ENCODE results near the gene UQCRH. TPM values are rescaled to one million over a fixed set of nuclear protein-coding genes. Genes with fewer than 3 reads are reported as not detected.

Gene UQCRH
- total RNA-seq, 4 donors from 2014 or later: 230 to 300 (median 262) TPM

DNA sequence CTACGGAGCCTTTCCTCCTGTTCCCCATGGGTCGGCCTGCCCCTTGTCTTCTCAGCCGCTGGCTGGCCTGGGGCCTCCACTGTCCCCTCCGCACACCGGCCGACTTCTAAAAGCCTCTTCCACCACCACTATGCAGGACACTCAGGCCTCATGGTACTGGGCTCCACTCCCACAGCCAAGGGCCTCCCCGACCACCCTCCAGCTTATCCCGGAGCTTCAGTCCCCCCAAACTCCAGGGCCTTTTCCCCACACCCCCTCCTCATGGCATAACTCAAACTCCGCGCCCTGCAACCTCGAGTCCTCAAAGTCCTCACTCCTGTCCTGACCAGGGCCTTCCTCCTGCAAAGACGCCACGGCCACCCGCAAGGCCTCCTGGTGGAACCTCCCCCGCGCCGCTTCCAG, 2.1 kb upstream of the UQCRH start:
- peak overlapping the region; percentile 78 to 92 (median 80) for H3K4me3 ChIP-seq
- TF ChIP-seq POLR2A (IDR thresholded peaks at IDR 0.05): no peak
- DNase-seq: peak in 1 of 3 donors; percentile 52
- H3K27ac ChIP-seq: peak overlapping the region; percentile 89 to 94 (median 94)
- peaks cover 0 to 15% (median 0%) of the 10 kb centered on the region in 3 donors for H3K36me3 ChIP-seq
- H3K4me1 ChIP-seq: peaks cover 0 to 36% (median 4%) of the 10 kb centered on the region in 4 donors
- H3K9me3 ChIP-seq: no peaks in the 10 kb centered on the region
- H3K27me3 ChIP-seq: no peaks in the 10 kb centered on the region

DNA sequence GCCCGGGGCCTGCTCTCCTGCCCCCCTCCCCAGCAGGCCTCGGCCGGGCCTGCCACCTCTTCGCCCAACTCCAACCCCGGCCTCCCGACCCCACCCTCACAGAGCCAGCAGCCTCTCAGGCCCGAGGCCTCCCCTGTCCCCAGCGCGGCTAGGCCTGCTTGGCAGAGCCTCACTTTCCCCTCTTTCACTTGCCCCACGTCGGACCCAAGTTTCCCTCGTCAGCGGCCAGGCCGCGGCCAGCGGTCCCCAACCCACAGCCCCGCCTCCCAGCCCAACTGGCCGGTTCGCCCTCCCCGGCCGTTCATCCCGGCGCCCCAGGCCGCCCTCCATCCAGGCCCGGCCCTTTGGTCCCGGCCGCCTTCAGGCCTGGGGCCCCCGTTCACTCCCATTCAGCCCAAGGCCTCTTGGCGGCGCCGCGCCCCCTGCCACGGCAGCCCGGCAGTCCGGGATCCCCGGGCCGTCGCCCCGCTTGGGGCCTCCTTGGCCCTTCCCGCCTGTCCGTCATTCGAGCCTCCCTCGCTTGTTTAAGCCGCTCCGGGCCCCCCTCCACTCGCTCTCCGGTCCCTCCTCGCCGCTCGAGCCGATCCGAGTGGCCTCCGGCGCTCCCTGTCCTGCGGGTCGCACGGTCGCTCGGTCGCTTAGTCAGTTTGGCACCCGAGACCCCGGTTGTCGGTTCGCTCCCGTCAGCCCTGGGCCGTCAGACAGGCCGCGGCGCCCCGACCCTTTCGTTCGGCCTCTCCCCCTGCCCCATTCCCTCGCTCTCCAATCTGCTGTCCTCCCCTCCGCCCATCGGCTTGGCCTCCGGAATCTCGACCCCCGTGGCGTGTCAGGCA, 1.5 kb upstream of the UQCRH start:
- peak overlapping the region; percentile 78 to 92 (median 80) for H3K4me3 ChIP-seq
- peaks cover 0 to 14% (median 0%) of the 10 kb centered on the region in 3 donors for H3K36me3 ChIP-seq
- peaks cover 0 to 42% (median 4%) of the 10 kb centered on the region in 4 donors for H3K4me1 ChIP-seq
- H3K27me3 ChIP-seq: no peaks in the 10 kb centered on the region
- H3K9me3 ChIP-seq: no peaks in the 10 kb centered on the region
- H3K27ac ChIP-seq: peak overlapping the region; percentile 89 to 94 (median 94)
- peak; percentile 65 to 79 (median 71) for DNase-seq
- TF ChIP-seq, protein P1, sequence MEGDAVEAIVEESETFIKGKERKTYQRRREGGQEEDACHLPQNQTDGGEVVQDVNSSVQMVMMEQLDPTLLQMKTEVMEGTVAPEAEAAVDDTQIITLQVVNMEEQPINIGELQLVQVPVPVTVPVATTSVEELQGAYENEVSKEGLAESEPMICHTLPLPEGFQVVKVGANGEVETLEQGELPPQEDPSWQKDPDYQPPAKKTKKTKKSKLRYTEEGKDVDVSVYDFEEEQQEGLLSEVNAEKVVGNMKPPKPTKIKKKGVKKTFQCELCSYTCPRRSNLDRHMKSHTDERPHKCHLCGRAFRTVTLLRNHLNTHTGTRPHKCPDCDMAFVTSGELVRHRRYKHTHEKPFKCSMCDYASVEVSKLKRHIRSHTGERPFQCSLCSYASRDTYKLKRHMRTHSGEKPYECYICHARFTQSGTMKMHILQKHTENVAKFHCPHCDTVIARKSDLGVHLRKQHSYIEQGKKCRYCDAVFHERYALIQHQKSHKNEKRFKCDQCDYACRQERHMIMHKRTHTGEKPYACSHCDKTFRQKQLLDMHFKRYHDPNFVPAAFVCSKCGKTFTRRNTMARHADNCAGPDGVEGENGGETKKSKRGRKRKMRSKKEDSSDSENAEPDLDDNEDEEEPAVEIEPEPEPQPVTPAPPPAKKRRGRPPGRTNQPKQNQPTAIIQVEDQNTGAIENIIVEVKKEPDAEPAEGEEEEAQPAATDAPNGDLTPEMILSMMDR (IDR thresholded peaks at IDR 0.05): peak; percentile 5 to 44 (median 36)
- peak in 1 of 2 donors; percentile 28 for TF ChIP-seq POLR2A (IDR thresholded peaks at IDR 0.05)

DNA sequence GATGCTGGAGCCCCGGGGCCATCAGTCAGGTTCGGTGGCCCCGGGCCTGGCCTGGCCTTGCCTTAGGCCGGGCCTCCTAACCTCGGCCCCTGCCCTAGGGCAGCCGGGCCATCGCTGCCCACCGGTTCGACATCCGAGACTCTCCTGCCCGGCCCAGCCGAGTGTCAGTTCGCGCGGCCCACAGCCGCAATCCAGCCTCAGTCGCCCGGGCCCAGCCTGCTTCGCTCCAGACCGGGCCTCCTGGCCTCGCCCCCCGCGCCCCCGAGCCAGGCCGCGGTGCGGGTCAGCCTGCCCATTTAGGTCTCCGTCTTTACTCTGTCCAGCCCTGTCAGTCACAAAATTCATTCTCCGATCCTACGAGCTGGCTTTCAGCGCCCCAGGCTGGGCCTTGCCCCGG, 859 bp upstream of the UQCRH start:
- H3K36me3 ChIP-seq: peaks cover 0 to 10% (median 0%) of the 10 kb centered on the region in 3 donors
- DNase-seq: peak in 1 of 3 donors; percentile 54
- TF ChIP-seq, protein P1 (IDR thresholded peaks at IDR 0.05): no peak
- no peak for TF ChIP-seq POLR2A (IDR thresholded peaks at IDR 0.05)
- H3K4me3 ChIP-seq: peak overlapping the region; percentile 78 to 92 (median 80)
- peak overlapping the region; percentile 89 to 94 (median 94) for H3K27ac ChIP-seq
- H3K27me3 ChIP-seq: no peaks in the 10 kb centered on the region
- peaks cover 0 to 42% (median 4%) of the 10 kb centered on the region in 4 donors for H3K4me1 ChIP-seq
- H3K9me3 ChIP-seq: no peaks in the 10 kb centered on the region

DNA sequence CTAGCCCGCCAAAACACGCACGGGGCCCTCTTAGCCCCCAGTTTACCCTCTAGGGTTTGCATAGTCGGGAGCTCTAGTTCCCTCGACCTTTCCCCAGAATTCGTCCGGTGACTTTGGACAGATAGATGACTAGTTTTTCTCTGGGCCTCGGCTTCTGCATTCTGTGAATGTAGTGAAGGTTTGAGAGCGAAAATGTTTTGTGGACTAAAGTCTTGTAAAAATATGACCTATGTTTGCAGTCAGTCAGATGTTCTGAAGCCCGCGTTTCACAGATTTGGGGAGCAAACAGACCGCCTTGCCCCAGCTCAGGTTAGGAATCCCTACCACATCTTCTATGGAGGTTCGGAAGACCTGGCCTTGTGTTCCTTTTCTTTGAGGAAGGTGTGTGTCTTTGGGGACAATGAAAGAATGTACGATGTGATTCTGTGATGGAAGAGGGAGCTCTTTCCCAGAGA, 401 bp downstream of the UQCRH start:
- DNase-seq: no peak

DNA sequence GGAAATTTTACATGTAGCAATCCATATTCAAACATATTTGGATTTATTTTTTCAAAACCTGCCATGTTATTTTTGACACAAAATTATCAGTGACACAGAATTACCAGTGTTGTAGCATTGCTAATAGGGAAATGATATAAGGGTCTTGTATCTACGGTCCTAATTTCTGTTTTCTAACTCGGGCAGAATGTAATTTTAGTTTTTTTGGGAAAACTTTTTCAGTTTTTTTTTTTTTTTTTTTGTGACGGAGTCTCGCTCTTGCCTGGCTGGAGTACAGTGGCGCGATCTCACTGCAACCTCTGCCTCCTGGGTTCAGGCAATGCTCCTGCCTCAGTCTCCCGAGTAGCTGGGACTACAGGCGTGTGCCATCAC, 2.6 kb downstream of the UQCRH start:
- TF ChIP-seq, protein P1 (IDR thresholded peaks at IDR 0.05): no peak
- H3K27ac ChIP-seq: no peak overlapping the region

More for the DNA sequence above, 401 bp downstream of the UQCRH start:
- H3K9me3 ChIP-seq: no peaks in the 10 kb centered on the region
- H3K36me3 ChIP-seq: peaks cover 0 to 7% (median 0%) of the 10 kb centered on the region in 3 donors
- peak overlapping the region; percentile 78 to 92 (median 80) for H3K4me3 ChIP-seq
- TF ChIP-seq POLR2A (IDR thresholded peaks at IDR 0.05): no peak
- TF ChIP-seq, protein P1 (IDR thresholded peaks at IDR 0.05): no peak
- no peaks in the 10 kb centered on the region for H3K27me3 ChIP-seq
- H3K4me1 ChIP-seq: peaks cover 0 to 42% (median 4%) of the 10 kb centered on the region in 4 donors
- peak overlapping the region; percentile 89 to 94 (median 94) for H3K27ac ChIP-seq

More for the DNA sequence above, 2.6 kb downstream of the UQCRH start:
- peaks cover 0 to 29% (median 0%) of the 10 kb centered on the region in 3 donors for H3K36me3 ChIP-seq
- H3K4me1 ChIP-seq: peaks cover 0 to 29% (median 4%) of the 10 kb centered on the region in 4 donors
- no peaks in the 10 kb centered on the region for H3K27me3 ChIP-seq
- H3K4me3 ChIP-seq: peak overlapping the region in 1 of 4 donors; percentile 78
- H3K9me3 ChIP-seq: no peaks in the 10 kb centered on the region
- no peak for DNase-seq

All from Peyer's patch (tissue), 4 donors.